Right renal cortex interstitium (tissue), 3 donors: ENCODE measurements around the gene PBX1. TPM values are rescaled to one million over a fixed set of nuclear protein-coding genes. Genes with fewer than 3 reads are reported as not detected.

ENCODE experiments used
- DNase-seq, 3 donors: peaks; one replicate each; pipeline ENCODE4 v3.0.0-alpha.2; 2013; ENCODE audit warnings: low read depth in 3 of 3, low spot score in 2 of 3
- polyA plus RNA-seq, 3 donors: library from polyadenylated mRNA; unstranded; fragments of 120-200 nt; gene quantifications; one replicate each; pipeline ENCODE4 v1.2.1, GENCODE V29; 2013; ENCODE audit not compliant: insufficient read length in 3 of 3

PBX1 gene
- polyA plus RNA-seq, 3 donors: 146 to 171 (median 170) TPM

DNA sequence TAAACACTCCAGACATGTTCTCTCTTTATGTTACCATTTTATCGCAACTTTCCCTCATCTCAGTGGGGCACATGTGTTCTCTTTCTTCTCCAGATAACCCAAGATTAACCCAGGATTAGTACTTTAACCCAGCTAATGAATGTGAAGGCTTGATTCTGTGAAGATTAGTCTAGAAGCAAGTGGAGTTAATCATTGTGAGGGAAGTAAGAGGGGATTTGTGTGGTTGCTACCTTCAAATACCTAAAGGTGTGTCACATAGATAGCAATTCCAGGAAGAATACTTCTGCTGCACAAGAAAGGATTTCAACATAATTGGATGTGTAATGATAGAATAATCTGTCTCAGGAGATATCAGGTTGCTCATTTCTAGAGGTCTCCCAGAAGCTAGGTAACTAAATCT lies 327.1 kb downstream of the PBX1 start:
- no peak for DNase-seq

GRCh38 chr1:164891615-164892014 lies 332.6 kb downstream of the PBX1 start:
- no peak for DNase-seq

DNA sequence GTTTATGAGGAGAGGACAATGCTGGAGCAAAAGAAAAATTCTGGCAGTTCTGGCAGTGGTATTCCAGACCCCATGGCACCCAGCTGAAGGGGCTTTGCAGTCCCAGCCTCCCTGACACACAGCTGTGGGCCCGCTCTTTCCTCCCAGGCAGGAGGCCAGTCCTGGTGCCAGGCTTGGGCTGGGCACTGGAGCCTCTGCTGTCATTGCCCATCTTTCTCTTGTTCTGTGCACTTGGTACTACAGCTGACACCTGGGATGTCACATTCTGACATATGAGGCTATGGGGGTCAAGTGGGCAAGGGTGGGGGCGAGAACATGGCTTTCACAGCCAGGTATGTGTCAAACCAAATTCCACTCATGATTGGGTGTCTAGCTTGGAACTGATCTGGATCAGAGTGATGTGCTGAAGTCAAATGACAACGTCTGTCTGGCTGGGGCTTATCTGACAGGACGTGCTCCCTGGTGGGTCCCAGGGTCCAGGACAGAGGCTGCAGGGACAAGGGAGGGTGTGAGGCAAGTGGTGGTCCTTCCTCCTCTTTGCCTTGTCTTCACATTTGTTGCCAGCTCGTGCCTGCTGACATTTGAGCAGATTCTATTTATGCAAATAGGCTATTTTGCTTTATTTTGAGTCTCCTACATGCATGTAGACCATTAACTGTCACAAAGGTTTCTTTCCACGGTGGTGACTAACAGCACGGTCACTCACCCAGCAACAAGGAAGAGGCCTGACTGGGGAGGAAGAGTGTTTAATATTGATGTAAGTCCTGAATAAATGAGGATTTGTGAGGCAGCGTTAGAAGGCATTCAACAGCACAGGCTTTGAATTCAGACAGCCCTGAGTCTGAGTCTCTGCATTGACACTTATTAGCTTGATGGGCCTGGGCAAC lies 336.3 kb downstream of the PBX1 start:
- no peak for DNase-seq

GRCh38 chr1:164901031-164901430 lies 342.0 kb downstream of the PBX1 start:
- no peak for DNase-seq
